HG02642 (cell line): Measurements from ENCODE around the gene MRPL21.
"Not testable (repeated sequence)": the region's sequence is repeated elsewhere in the genome, so short reads cannot be mapped to it uniquely, and the experiment has no call there.

Experiments
- ATAC-seq: cut with Tn5 transposase; IDR thresholded peaks from one replicate; pipeline ENCODE4 v1.9.1; 2021; ENCODE audit warnings: mild to moderate bottlenecking; ENCODE audit not compliant: unreplicated experiment, poor library complexity

The MRPL21 gene

DNA sequence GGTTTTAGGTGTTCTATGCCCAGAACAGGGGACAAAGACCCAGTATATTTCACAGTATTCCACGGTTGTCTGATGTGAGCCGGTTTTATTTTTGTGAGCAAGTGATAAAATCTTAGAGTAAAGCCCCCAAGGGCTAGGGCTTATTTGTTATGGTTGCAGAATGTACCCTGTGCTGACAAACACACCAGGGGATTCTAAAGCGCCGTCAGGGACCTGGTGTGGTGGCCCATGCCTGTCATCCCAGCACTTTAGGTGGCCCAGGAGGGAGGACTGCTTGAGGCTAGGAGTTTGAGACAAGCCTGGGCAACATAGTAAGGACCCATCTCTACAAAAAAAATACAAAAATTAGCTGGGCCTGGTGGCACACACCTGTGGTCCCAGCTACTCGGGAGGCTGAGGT, 22.8 kb downstream of the MRPL21 start:
- ATAC-seq = no peak

DNA sequence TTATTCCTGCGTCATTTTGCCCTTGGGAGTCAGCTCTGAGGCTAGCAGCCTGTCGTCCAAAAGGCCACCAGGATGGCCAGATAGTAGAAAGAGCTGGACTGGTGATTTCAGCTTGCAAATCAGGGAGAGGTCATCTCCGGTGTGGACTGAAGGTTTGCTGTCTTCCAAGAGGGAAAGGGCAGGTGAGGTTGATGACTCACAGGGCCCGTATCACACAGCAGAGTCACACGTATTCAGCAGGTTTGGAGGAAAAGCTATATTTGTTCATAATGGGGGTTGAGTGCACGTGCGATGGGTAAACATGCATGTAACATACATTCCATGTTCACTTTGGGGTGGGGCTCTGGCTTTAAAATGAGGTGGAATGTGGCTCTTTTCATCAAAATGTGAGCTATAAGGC, 25.6 kb downstream of the MRPL21 start:
- no peak for ATAC-seq

DNA sequence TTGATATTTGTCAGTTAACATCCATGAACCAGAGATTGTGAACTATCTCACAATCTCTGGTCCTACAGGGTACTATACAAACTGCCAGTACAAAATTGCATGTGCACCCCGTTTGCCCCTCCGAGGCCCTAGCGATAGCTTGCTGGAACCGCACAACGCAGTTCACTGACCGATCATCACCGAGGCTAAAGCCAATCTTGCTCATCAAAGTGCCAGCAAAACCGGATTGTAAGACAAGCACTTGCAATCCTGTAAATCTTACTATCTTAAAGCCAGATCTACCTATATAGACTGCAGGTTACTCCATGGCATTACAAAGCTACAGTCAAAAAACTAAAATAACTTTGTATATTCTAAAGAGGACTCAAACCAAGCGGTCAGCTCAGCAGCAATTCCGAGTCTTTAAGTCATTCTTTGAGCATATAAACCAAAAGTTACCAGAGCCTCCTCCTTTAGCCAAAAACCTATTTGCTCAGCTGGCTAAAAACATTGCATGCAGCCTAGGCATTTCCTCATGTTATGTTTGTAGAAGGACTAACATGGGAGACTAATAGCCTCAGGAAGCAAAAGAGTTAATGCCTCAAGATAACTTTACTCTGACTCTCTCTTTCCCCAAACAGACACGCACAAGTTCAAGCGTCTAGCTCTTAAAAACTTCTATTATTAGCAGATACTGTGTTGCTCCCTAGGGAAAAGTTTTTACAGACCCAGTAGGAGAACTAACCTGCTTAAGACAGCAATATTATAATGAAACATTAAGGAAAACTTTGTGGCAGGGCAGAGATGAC, 31.2 kb downstream of the MRPL21 start:
- no peak for ATAC-seq

DNA sequence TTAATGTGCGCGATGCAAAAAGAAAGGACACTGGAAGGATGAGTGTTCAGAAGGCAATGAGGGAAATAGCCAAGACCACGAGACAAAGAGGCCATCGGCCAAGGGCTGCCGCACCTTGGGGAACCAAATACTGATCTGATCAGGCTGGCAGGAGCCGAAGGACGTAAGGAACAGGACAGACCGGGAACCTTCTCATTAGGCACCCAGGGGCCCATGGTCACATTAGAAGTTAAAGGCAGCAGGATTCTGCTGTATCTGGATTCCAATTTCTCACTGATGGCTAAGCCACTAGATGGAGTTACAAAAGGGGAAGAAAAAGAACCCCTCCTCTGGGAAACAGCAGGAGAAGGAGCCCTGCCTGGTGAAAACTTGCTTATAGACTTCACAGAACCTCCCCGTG, 33.2 kb downstream of the MRPL21 start:
- ATAC-seq = no peak

DNA sequence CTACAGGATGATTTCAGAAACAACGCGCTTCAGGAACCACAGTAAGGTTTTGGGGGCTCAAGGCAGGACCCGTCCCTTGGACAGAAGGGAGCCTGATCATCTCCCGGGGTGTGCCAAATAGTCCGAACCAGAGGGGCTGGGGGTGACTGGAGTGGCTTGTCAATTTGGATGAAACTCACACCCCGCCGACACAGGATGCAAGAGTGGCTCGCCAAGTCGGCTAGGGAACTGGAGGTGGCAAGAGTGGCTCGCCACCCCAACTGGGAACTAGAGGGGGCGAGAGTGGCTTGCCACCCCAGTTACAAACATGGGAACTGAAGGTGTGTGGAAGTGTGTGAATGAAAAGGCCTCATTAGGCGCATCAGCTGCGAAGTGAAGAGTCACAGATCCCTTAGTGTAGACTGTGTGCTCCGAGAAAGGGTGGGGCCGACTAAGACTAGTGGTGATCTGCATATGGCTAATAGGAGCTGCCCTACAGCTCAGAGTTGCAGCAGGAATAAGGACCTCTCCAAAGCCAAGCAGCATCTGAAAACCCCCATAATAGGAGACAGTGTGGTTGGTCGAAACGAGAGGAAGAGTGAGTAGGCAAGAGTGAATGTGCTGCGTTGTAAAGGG, 35.3 kb downstream of the MRPL21 start:
- ATAC-seq = no peak

DNA sequence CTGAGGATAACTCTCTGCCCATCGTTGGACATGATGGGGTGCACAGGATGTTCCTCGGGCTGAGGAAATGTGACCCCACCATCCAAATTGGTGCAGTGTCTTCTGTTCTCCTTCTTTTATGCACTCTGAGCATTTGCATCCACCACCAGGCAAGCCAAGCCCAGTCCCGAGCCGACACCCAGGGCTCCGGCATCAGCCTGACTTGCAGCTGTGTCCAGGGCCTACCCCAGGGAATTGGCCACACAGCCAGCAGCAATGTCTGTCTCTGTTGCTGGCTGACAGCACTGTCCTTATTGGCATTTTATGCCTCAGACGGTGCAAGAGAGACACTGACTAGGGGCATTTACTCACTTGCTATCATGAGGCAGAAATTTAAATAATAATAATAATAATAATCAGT, 36.6 kb downstream of the MRPL21 start:
- ATAC-seq = no peak

DNA sequence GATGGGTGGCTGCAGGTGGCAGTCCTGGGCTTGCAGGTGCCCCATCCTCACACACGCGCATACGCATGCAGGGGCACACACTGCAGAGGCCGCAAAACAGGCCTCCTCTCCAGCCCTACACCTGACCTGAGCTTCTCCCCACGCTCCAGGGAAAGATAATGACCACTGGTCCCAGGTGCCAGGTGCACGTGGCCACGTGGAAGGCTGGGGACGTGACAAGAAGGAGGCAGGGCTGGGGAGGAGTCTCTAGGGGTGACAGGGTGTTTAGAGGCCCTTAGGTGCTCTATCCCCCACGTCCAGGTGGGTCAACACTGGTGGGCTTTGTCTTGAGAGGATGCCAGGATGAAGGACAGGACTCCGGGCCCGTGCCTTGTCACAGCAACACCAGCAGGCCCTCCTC, 38.4 kb downstream of the MRPL21 start:
- no peak for ATAC-seq

DNA sequence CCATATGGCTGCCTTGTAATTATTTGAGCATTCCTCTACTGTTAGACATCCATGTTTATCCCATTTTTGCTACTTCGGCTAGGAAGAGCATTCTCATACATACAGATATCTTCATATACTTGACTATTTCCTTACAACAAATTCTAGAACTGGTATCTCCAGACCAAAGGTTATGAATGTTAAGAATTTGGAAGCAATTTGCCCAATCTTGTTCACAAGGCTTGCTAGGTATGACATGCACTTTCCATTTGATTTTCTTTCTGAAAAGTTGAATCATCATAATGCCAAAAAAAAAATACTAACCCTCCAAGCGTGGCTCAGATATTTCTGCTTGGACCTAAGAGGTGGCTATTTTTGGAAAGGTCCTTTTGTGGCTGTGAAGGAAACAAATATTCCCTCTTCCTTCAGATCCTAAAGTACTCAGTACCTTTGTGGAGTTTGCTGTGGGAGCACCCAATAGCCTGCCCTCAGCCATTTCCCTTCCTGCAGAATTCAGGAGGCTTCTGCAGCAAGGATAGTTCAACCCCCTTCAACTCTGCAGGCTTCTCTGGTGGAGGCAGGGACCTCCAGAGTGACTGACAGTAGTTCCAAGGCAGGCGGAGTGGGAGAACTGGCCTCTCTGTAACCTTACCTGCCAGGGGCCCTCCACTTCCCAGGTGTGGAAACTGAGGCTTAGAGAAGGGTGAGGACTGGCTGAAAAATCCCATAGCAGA, 39.9 kb downstream of the MRPL21 start:
- no peak for ATAC-seq

DNA sequence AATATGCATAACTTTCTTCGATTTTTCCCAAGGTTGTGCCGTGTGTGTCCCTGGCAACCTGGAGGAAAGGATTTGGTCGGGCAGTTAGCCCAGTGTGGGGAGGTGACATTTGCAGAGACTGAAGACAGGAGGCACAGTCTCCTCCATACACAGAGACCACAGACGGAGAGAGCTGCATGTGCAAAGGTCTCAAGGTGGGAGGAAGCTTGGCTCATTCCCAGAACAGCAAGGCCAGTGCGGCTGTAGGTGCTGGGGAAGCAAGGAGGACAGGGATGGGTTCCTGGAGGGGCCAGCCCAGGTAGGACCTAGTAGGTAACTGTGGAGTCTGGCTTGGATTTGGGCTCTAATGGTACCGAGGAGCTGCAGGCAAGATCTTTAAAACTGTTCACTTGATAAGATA, 41.2 kb downstream of the MRPL21 start:
- ATAC-seq = no peak

DNA sequence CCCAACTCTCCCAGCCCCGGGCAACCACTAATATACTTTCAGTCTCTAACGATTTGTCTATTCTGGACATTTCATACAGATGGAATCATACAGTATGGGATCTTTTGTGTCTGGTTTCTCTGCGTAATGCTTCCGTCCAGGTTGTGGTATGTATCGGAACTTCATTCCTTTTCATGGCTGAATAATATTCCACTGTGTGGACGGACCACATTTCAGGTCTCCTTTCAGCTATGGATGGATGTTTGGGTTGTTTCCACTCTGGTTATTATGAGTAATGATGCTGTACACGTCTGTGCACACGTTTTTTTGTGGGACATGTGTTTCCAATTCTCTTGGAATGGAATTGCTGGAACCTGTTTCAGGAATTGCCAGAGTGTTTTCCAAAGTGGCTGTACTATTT, 44.5 kb downstream of the MRPL21 start:
- no peak for ATAC-seq

DNA sequence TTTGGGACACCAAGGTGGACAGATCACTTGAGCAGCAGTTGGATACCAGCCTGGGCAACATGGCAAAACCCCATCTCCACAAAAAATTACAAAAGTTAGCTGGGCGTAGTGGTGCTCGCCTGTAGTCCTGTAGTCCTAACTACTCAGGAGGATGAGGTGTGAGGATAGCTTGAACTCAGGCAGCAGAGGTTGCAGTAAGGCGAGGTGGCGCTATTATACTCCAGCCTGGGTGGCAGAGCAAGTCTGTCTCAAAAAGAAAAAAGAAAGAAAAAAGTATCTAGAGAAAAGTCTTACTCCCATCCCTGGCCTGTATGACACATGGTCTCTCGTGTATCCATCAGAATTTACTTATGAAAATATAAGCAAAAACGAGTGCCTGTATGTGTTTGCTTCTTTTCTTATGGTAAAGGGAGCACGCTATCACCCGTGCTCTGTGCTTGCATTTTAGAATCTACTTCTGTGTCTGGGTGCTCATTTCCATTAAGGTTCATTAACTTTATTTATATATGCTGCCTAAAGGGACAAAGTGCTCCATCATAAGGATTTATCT, 46.5 kb downstream of the MRPL21 start:
- no peak for ATAC-seq

DNA sequence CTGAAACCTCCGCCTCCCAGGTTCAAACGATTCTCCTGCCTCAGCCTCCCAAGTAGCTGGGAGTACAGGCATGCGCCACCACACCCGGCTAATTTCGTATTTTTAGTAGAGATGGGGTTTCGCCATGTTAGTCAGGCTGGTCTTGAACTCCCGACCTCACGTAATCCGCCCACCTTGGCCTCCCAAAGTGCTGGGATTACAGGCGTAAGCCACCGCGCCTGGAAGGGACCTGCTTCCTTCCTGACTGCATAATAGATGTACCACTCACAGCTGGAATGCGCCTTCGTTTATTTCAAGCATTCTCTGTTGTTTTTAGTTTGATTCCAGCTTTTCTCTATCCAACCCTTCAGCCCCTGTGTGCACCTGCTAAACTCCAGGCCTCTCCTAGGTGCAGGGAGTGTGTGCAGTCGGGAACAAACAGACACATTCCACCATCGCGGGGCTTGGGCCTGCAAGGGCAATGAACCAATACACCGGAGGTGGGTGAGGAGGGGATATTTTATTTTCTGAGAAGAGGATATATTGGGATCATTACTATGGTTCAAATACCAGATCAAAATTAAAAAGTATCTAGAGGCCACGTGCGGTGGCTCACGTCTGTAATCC, 47.1 kb downstream of the MRPL21 start:
- ATAC-seq = not testable (repeated sequence)

DNA sequence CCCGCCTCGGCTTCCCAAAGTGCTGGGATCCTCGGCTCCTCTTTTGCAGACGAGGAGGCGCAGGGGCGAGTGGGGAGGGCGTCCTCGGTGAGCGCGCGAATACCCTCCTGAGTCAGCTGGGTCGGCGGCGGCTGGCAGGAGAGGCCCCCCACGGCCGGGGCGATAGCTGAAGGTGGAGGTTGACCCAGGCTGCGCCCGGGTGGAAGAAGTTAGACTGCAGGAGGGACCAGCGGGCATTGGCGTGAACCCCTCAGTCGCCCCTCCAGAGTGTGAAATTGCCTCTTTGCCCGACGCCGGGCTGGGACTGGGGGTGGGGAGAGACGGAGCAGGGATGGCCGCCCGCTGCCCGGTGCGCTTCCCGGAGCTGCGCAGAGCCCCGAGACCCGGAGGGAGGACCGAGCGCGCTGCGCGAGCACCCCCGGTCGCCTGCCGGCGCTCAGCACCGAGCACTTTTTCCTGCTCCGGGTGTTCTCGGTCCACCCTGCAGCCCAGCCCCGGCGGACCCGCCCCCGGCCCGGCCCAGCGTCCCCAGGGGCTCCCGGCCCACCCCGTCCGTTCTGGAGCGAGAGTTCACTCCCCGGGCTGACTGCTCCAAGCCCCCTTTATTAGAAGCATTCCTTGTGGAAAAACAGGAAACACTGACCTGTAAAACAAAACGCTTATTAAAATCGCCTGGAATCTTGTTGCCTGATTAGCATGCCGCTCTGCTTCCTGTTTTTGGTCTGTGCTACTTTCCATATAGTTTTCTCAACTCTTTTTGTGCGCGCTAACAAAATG, 48.2 kb downstream of the MRPL21 start:
- no peak for ATAC-seq

DNA sequence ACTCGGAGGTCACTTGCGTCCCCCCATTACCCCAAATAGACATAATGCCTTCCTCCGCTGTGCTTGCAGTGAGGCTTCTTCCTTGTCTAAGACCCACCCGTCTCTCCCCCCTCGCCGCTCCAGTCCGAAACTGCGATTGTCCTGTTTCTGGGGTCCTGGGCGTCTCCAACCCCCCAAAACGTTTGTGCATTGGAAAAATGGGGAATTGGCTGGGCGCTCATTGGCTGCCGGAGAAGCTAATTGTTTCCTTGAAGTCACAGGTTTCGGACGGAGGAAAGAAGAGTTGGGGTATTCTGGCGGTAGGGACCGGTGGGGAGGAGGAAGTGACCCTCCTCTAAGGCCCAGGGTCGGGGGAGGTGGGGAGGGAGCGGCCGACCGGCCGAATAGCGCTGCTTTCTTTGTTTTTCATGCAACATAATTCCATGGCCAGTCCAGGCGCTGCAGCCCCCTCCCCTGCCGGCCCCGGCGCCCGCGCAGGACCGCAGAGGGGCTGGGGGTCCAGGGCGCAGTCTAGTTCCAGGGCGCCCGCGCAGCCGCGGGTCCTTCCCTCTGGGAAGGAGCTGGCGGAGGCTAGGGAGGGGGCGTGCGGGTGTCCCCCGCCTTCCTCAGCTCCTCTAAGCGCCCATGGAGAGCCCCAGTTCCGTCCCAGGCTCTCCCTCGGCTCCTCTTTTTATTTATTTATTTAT, 49.2 kb downstream of the MRPL21 start:
- ATAC-seq = no peak

DNA sequence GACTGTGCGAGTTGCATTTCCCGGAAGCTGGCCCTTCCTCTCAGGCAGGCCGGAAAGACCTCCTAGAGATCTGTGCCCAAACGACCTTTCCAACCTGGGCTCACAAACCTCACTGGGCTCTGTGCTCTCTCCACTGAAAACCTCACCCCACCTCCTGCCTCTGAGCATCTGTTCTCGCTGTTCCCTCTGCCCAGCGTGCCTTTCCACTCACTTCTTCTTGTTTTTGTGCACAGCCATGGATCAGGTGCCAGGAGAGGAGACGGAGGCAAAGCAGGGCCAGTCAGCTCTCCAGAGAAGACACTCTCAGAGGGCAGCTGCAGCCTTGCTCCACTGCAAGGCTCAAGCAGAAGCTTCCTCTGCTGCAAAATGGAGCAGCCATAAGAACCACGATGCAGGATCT, 51.0 kb downstream of the MRPL21 start:
- no peak for ATAC-seq

DNA sequence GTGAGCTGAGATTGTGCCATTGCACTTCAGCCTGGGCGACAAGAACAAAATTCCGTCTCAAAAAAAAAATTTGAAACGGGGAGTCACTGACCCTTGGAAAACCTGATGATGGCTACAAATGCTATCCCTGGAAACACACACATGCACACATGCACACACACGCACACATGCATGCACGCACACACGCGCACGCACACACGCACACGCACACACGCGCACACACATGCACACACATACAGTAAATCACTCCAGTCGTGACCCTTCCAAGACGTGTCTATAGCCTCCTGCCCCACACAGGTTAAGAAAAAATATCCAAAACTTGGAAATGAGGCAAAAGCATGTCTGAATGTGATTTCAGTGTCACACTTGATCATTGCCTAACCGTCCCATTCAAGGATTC, 55.2 kb downstream of the MRPL21 start:
- no peak for ATAC-seq

DNA sequence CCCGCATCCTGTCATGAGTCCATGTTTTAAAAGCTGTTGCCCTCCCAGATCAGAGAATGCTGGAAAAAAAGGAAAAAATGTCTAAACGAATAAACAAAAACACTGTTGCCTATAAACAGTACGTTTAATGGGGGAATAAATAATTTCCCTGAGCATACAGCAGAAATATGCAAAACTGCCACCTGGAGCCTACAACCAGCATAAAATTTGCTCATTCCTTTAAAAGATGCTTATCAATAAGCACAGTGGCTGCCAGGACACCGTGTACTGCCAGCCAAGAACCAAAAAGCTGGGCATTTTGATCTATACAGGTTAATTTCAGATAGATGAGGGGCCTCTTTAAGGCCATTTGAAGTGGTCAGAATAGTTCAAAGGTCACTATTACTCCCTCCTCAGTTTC, 56.2 kb downstream of the MRPL21 start:
- no peak for ATAC-seq

DNA sequence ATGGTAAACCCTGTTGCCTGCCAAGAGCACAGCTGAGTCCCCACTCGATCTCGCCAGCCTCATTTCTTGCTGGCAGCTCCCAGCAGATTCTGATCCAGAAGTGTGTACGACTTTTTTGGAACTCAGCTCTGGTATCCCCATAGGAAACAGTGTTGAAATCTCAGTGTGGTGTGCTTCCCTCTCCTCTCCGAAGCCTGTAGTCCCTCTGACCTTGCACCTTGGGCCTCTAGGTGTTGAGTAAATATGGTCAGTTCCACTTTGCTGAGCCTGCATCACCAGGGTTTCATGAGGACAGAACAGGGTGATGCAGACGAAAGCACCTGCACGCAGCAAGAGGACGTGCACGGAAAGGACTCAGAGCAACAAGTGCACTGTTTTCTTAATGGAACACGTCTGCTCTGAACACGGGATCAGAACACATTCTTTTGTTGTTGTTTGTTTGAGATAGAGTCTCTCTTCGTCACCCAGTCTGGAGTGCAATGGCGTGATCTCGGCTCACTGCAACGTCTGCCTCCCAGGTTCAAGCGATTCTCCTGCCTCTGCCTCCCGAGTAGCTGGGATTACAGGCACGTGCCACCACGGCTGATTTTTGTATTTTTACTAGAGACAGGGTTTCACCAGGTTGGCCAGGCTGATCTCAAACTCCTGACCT, 58.2 kb downstream of the MRPL21 start:
- ATAC-seq = no peak

DNA sequence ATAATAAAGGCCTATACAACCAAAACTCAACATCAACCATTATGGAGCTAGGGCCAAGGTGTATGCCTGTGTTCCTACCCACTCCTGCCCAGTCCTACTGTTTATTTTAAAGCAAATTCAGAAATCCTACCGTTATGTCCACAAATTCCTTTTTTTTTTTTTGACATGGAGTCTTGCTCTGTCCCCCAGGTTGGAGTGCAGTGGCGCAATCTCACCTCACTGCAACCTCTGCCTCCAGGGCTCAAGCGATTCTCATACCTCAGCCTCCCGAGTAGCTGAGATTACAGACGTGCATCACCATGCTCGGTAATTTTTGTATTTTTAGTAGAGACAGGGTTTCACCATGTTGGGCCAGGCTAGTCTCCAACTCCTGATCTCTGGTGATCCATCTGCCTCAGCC, 58.8 kb downstream of the MRPL21 start:
- no peak for ATAC-seq
